Astrocyte (in vitro differentiated cells and primary cell): ENCODE data around the gene GMDS. TPM values are rescaled to one million over a fixed set of nuclear protein-coding genes. Genes with fewer than 3 reads are reported as not detected.

ENCODE experiments used
- DNase-seq: peaks from one replicate; pipeline ENCODE4 v3.0.0-alpha.2; 2010; ENCODE audit warnings: low read depth
- FAIRE-seq: peaks from 2 replicates; lab custom pipeline; 2011; peaks lifted over from hg19 to GRCh38; lab: Jason Lieb, UNC
- H2AFZ ChIP-seq: 2 replicates; pipeline ENCODE4 v1.6.0; 2012; ENCODE audit warnings: low read depth, low read length, inconsistent platforms
- H3K27ac ChIP-seq: 2 replicates; pipeline ENCODE4 v1.5.1; 2011; ENCODE audit warnings: low read depth, low read length, inconsistent platforms
- H3K27me3 ChIP-seq: 2 replicates; pipeline ENCODE4 v1.6.0; 2011; ENCODE audit warnings: low read length, inconsistent platforms; ENCODE audit not compliant: insufficient read depth
- H3K36me3 ChIP-seq: 2 replicates; pipeline ENCODE4 v1.5.1; 2011; ENCODE audit warnings: low read length, inconsistent platforms; ENCODE audit not compliant: insufficient read depth
- H3K4me1 ChIP-seq: 2 replicates; pipeline ENCODE4 v1.5.1; 2011; ENCODE audit warnings: low read length, inconsistent platforms; ENCODE audit not compliant: insufficient read depth
- H3K4me2 ChIP-seq: 2 replicates; pipeline ENCODE4 v1.6.0; 2012; ENCODE audit warnings: low read length, inconsistent platforms
- H3K4me3 ChIP-seq: 2 replicates; pipeline ENCODE4 v1.5.1; 2011; ENCODE audit warnings: low read depth, mild to moderate bottlenecking, low read length, inconsistent platforms; ENCODE audit not compliant: insufficient read depth
- H3K79me2 ChIP-seq: 2 replicates; pipeline ENCODE4 v1.6.0; 2012; ENCODE audit warnings: mild to moderate bottlenecking, low read length, inconsistent platforms; ENCODE audit not compliant: insufficient read depth
- H3K9ac ChIP-seq: 2 replicates; pipeline ENCODE4 v1.6.0; 2012; ENCODE audit warnings: mild to moderate bottlenecking, low read length, inconsistent platforms
- H3K9me3 ChIP-seq: 2 replicates; pipeline ENCODE4 v1.5.1; 2012; ENCODE audit warnings: low read depth, mild to moderate bottlenecking, low read length, inconsistent platforms; ENCODE audit not compliant: insufficient read depth
- H4K20me1 ChIP-seq: 2 replicates; pipeline ENCODE4 v1.6.0; 2012; ENCODE audit warnings: low read length, inconsistent platforms; ENCODE audit not compliant: insufficient read depth
- H3K27ac Mint-ChIP-seq: one replicate; pipeline ENCODE4 v1.8.0; 2021; ENCODE audit warnings: mild to moderate bottlenecking, mixed read lengths; ENCODE audit not compliant: unreplicated experiment
- H3K27me3 Mint-ChIP-seq: one replicate; pipeline ENCODE4 v1.8.0; 2021; ENCODE audit warnings: low read depth, mixed read lengths; ENCODE audit not compliant: unreplicated experiment
- H3K36me3 Mint-ChIP-seq: one replicate; pipeline ENCODE4 v1.8.0; 2021; ENCODE audit warnings: low read depth, mixed read lengths; ENCODE audit not compliant: unreplicated experiment
- H3K4me1 Mint-ChIP-seq: one replicate; pipeline ENCODE4 v1.8.0; 2021; ENCODE audit warnings: low read depth, mixed read lengths; ENCODE audit not compliant: unreplicated experiment
- H3K4me3 Mint-ChIP-seq: one replicate; pipeline ENCODE4 v1.8.0; 2021; ENCODE audit warnings: mild to moderate bottlenecking, moderate library complexity, mixed read lengths; ENCODE audit not compliant: unreplicated experiment
- H3K9me3 Mint-ChIP-seq: one replicate; pipeline ENCODE4 v1.8.0; 2021; ENCODE audit warnings: mild to moderate bottlenecking, mixed read lengths; ENCODE audit not compliant: unreplicated experiment
- CTCF ChIP-seq: IDR thresholded peaks from 2 replicates; pipeline ENCODE4 v1.5.1; 2011; ENCODE audit warnings: low read depth, mild to moderate bottlenecking, inconsistent platforms, low read length, moderate library complexity; ENCODE audit not compliant: insufficient read depth
- EZH2 ChIP-seq: IDR thresholded peaks from 2 replicates; pipeline ENCODE4 v1.6.1; 2012; ENCODE audit warnings: mild to moderate bottlenecking, low read length, inconsistent platforms; ENCODE audit not compliant: insufficient read depth
- total RNA-seq: library from RNA; stranded (reverse); gene quantifications from 2 replicates; pipeline ENCODE4 v1.2.1, GENCODE V29; 2021

Gene GMDS
- total RNA-seq, 1 donor from 2014 or later: 9.4 TPM

DNA sequence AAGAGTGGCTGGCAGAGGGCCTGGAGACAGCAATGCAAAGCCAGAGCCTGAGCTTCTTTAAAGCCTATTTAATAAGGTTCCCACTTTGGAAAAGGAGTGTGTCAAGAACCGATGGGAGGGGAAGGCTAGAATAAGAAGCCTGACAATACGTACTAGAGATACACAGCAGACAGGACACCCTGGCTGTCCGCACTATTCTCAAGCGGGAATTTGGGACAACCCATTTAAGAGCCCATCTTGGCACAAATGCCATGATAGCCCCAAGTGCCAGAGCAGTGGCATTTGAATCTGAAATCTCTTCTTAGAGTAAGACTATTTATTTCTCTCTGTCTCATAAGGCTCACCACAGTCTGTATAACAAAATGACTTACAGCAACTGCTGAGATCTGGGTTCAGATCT is 3.1 kb downstream of the GMDS start:
- Mint-ChIP-seq H3K27ac (no peak overlapping the region), H3K27me3 (no peaks in the 10 kb centered on the region), H3K36me3 (peaks cover 2% of the 10 kb centered on the region), H3K4me1 (peaks cover 1% of the 10 kb centered on the region), H3K9me3 (no peaks in the 10 kb centered on the region), H3K4me3 (no peak overlapping the region)
- Histone ChIP-seq H3K79me2 (peaks cover 4% of the 10 kb centered on the region), H4K20me1 (no peaks in the 10 kb centered on the region), H3K27me3 (no peaks in the 10 kb centered on the region), H3K4me3 (no peak overlapping the region), H3K9ac (no peak overlapping the region), H3K27ac (no peak overlapping the region), H3K36me3 (no peaks in the 10 kb centered on the region), H3K4me1 (peaks cover 12% of the 10 kb centered on the region), H2AFZ (no peak overlapping the region), H3K4me2 (no peak overlapping the region), H3K9me3 (no peaks in the 10 kb centered on the region)
- FAIRE-seq (no peak), DNase-seq (no peak)
- no peak for TF ChIP-seq EZH2
- no peak for TF ChIP-seq CTCF

GRCh38 chr6:2240961-2241360 is 4.4 kb downstream of the GMDS start:
- no peaks in the 10 kb centered on the region for H4K20me1 ChIP-seq
- FAIRE-seq: no peak
- Mint-ChIP-seq H3K36me3 (peaks cover 2% of the 10 kb centered on the region), H3K4me3 (no peak overlapping the region), H3K27ac (no peak overlapping the region), H3K4me1 (peaks cover 1% of the 10 kb centered on the region), H3K9me3 (no peaks in the 10 kb centered on the region), H3K27me3 (no peaks in the 10 kb centered on the region)
- no peak overlapping the region for H3K27ac ChIP-seq
- no peak overlapping the region for H3K4me3 ChIP-seq
- TF ChIP-seq EZH2 (no peak), CTCF (no peak)
- H3K79me2 ChIP-seq: peaks cover 4% of the 10 kb centered on the region
- H3K9me3 ChIP-seq: no peaks in the 10 kb centered on the region
- H3K27me3 ChIP-seq: no peaks in the 10 kb centered on the region
- H3K4me1 ChIP-seq: peaks cover 6% of the 10 kb centered on the region
- no peaks in the 10 kb centered on the region for H3K36me3 ChIP-seq
- no peak overlapping the region for H2AFZ ChIP-seq
- no peak overlapping the region for H3K9ac ChIP-seq
- DNase-seq: no peak
- no peak overlapping the region for H3K4me2 ChIP-seq

- Histone ChIP-seq H3K36me3 (no peaks in the 10 kb centered on the region), H4K20me1 (no peaks in the 10 kb centered on the region), H3K4me1 (no peaks in the 10 kb centered on the region), H3K9me3 (no peaks in the 10 kb centered on the region), H3K79me2 (no peaks in the 10 kb centered on the region), H3K27ac (peak overlapping the region; percentile 34), H2AFZ (no peak overlapping the region), H3K4me2 (peak overlapping the region; percentile 1), H3K9ac (no peak overlapping the region), H3K4me3 (no peak overlapping the region), H3K27me3 (no peaks in the 10 kb centered on the region)
- FAIRE-seq: no peak
- H3K36me3 Mint-ChIP-seq: no peaks in the 10 kb centered on the region
- TF ChIP-seq EZH2: no peak
- TF ChIP-seq CTCF: no peak
- DNase-seq: peak; percentile 95
- H3K4me3 Mint-ChIP-seq: no peak overlapping the region
- no peaks in the 10 kb centered on the region for H3K27me3 Mint-ChIP-seq
- H3K4me1 Mint-ChIP-seq: no peaks in the 10 kb centered on the region
- no peak overlapping the region for H3K27ac Mint-ChIP-seq
- no peaks in the 10 kb centered on the region for H3K9me3 Mint-ChIP-seq
These were observed 8.4 kb downstream of the GMDS start for GRCh38 chr6:2237001-2237400.
